ENCODE data around the gene MAPK9. TPM values are rescaled to one million over a fixed set of nuclear protein-coding genes. Genes with fewer than 3 reads are reported as not detected.
A peak's percentile ranks its signal among the peaks of the same experiment; 100 is the strongest.
"Not testable (repeated sequence)": the region's sequence is repeated elsewhere in the genome, so short reads cannot be mapped to it uniquely, and the experiment has no call there.

Gene MAPK9
- total RNA-seq, 1 donor from 2014 or later, result 16.3 TPM

- ATAC-seq, result no peak
Measured at GRCh38 chr5:180324601-180324950, 32.7 kb upstream of the MAPK9 start.

- peak; percentile 71 for ATAC-seq
Measured at GRCh38 chr5:180323941-180324600, 32.2 kb upstream of the MAPK9 start.

- ATAC-seq, result no peak
Measured at GRCh38 chr5:180323160-180323559, 31.3 kb upstream of the MAPK9 start.

- no peak for ATAC-seq
Measured at GRCh38 chr5:180318456-180319089, 26.7 kb upstream of the MAPK9 start.

GRCh38 chr5:180316586-180316985, 24.7 kb upstream of the MAPK9 start:
- ATAC-seq, result no peak

GRCh38 chr5:180315762-180316212, 23.9 kb upstream of the MAPK9 start:
- ATAC-seq, result peak; percentile 83

GRCh38 chr5:180313677-180314505, 22.0 kb upstream of the MAPK9 start:
- ATAC-seq, result no peak

GRCh38 chr5:180311216-180311615, 19.3 kb upstream of the MAPK9 start:
- ATAC-seq, result no peak

GRCh38 chr5:180306796-180307195, 14.9 kb upstream of the MAPK9 start:
- no peak for ATAC-seq

- no peak for ATAC-seq
Measured at GRCh38 chr5:180305481-180305880, 13.6 kb upstream of the MAPK9 start.

- no peak for ATAC-seq
Measured at GRCh38 chr5:180304431-180305375, 12.8 kb upstream of the MAPK9 start.

GRCh38 chr5:180304016-180304292, 12.1 kb upstream of the MAPK9 start:
- no peak for ATAC-seq

GRCh38 chr5:180303226-180304015, 11.5 kb upstream of the MAPK9 start:
- no peak for ATAC-seq

- ATAC-seq, result no peak
Measured at GRCh38 chr5:180302256-180302655, 10.4 kb upstream of the MAPK9 start.

- ATAC-seq, result no peak
Measured at GRCh38 chr5:180301253-180301652, 9.4 kb upstream of the MAPK9 start.

GRCh38 chr5:180299526-180299925, 7.6 kb upstream of the MAPK9 start:
- no peak for ATAC-seq

GRCh38 chr5:180299014-180299413, 7.1 kb upstream of the MAPK9 start:
- not testable (repeated sequence) for ATAC-seq

GRCh38 chr5:180297587-180298282, 5.9 kb upstream of the MAPK9 start:
- no peak for ATAC-seq

- no peak for ATAC-seq
Measured at GRCh38 chr5:180296771-180297170, 4.9 kb upstream of the MAPK9 start.

GRCh38 chr5:180294913-180295555, 3.2 kb upstream of the MAPK9 start:
- no peak for ATAC-seq

GRCh38 chr5:180294411-180294810, 2.5 kb upstream of the MAPK9 start:
- ATAC-seq, result peak; percentile 11

Measured in esophagus mucosa (tissue), 1 donor.